DMS 273 (cell line): ENCODE results near the gene RELCH.

Source experiments
- DNase-seq: peaks from one replicate; lab custom pipeline; 2025; ENCODE audit not compliant: unreplicated experiment; lab: John Stamatoyannopoulos, UW

RELCH gene

GRCh38 chr18:62338446-62339105, 151.5 kb downstream of the RELCH start:
- DNase-seq, result no peak

- no peak for DNase-seq
Measured at GRCh38 chr18:62339106-62339988, 152.3 kb downstream of the RELCH start.

- no peak for DNase-seq
Measured at GRCh38 chr18:62340996-62341395, 153.9 kb downstream of the RELCH start.

GRCh38 chr18:62341473-62341872, 154.4 kb downstream of the RELCH start:
- DNase-seq, result no peak

- no peak for DNase-seq
Measured at GRCh38 chr18:62342884-62343283, 155.8 kb downstream of the RELCH start.

- no peak for DNase-seq
Measured at GRCh38 chr18:62343316-62343715, 156.3 kb downstream of the RELCH start.

GRCh38 chr18:62345909-62346308, 158.9 kb downstream of the RELCH start:
- no peak for DNase-seq

- DNase-seq, result no peak
Measured at GRCh38 chr18:62346333-62347088, 159.5 kb downstream of the RELCH start.

GRCh38 chr18:62347089-62347506, 160.0 kb downstream of the RELCH start:
- no peak for DNase-seq

- no peak for DNase-seq
Measured at GRCh38 chr18:62348474-62348873, 161.4 kb downstream of the RELCH start.

GRCh38 chr18:62353170-62353569, 166.1 kb downstream of the RELCH start:
- DNase-seq, result no peak

GRCh38 chr18:62354151-62354550, 167.1 kb downstream of the RELCH start:
- DNase-seq, result no peak

GRCh38 chr18:62357079-62357719, 170.1 kb downstream of the RELCH start:
- DNase-seq, result no peak
